Measurements from ENCODE around the gene EAPP.

GRCh38 chr14:34474187-34474679 is 65.3 kb downstream of the EAPP start:
- TF ChIP-seq CTCF (IDR thresholded peaks at IDR 0.05) (no peak), POLR2A (IDR thresholded peaks at IDR 0.05) (no peak)
